Measurements from ENCODE around the gene TGFBR3. TPM values are rescaled to one million over a fixed set of nuclear protein-coding genes. Genes with fewer than 3 reads are reported as not detected.
A peak's percentile ranks its signal among the peaks of the same experiment; 100 is the strongest.

Gene TGFBR3
- total and polyA plus RNA-seq, 2 of the 13 experiments (the other 11 are each of a cell fraction or from before 2014, with no cell fraction given) = 76.5 to 195 TPM

DNA sequence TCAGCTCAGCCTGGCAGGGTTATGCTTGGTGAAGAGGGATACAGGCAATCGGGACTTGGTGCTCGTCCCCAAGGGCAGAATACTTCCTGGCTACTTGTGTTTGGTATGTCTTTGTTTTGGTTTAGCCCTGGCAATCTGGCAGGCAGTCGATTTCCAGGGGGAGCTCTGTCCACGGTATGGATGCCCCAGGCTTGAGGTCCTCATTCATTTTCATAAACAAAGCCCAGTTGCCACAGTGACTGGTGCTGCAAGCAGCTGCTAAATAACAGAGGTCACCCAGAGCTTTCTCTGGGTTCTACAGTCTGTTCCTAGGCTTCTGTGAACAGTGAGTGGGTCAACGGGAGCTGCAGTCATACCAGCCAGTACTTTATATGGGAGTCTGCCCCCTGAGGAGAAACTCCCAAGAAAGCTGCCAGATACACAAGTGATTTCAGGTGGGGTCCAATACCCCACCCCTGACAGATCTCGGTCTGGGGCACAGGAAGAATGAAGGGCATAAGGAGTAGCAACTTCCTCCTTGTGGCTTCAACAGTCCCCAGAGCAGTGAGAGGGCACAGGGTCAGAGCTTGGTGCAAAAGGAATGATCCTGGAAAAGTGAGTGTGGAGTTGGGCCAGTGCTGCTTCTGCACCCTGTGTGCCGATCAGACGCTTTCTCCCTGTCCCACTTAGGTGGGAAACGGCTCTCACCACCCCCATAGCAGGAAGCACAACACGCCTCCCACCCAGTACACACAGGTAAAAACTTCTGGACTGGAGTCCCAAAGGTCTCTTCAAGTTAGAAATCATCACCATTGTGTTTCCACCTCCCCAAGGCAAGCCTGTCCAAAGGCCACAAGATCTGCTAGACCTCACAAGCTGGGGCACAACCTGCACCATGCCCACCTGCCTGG, 55.5 kb downstream of the TGFBR3 start:
- Histone ChIP-seq H3K4me2 (ENCODE audit: low read depth, low read length) (peak overlapping the region; percentile 92), H3K79me2 (ENCODE audit: insufficient read depth, low read length) (peaks cover 78% of the 10 kb centered on the region), H3K36me3 (replicated peaks in 1 of 2; ENCODE audit: control insufficient read depth in 1 of 2, insufficient read depth in 2 of 2, low read length in 2 of 2) (peaks cover 0 to 1% of the 10 kb centered on the region in 2 experiments; a peak in 2 of 5 replicates), H3K9ac (ENCODE audit: insufficient read depth, low read depth, low read length) (peak overlapping the region; percentile 84), H3K27me3 (ENCODE audit: control insufficient read depth in 1 of 2, insufficient read depth in 2 of 2, low read length in 2 of 2) (no peaks in the 10 kb centered on the region), H3K9me3 (ENCODE audit: low read length) (no peaks in the 10 kb centered on the region), H2AFZ (ENCODE audit: low read length) (no peak overlapping the region), H3K4me1 (ENCODE audit: insufficient read depth, low read length) (peaks cover 100% of the 10 kb centered on the region), H3K4me3 (replicated peaks in 1 of 3; ENCODE audit: insufficient read depth in 1 of 3, low read depth in 2 of 3, low read length in 3 of 3) (peak overlapping the region in 1 of 3 experiments; percentile 45; a peak in 2 of 6 replicates), H4K20me1 (ENCODE audit: insufficient read depth, low read length) (no peaks in the 10 kb centered on the region), H3K27ac (ENCODE audit: extremely low read length, insufficient read depth, low read length) (peak overlapping the region; percentile 97)
- FAIRE-seq (no peak), ATAC-seq (peak; percentile 42), DNase-seq (ENCODE audit: low spot score) (peak; percentile 84)
- POLR2A ChIA-PET = interaction anchor here (0.7 to 4.3 kb wide), 8 partner anchors 13 to 88 kb away, joined by 3 to 26 read pairs (median 4); partner anchors contain the start of gene TGFBR3
- in situ Hi-C loops (cut with HindIII; ENCODE audit: extremely low pct_ligation_motif_present, low pct_unique_long_range_greater_than_20kb) (no loop called here), intact Hi-C loops (cut with micrococcal nuclease; ENCODE audit: unreplicated experiment) (no loop called here)
- no TSS peak for BruUV-seq (replicated peaks)
- WGBS (ENCODE audit: low lambda C conversion rate) = 26% methylated on average over 7 of the region's 10 CpGs
- CTCF ChIA-PET (ENCODE audit: low intra/inter-chr PET ratio, low total read pairs) = no interaction called here
- TF ChIP-seq, protein P1, sequence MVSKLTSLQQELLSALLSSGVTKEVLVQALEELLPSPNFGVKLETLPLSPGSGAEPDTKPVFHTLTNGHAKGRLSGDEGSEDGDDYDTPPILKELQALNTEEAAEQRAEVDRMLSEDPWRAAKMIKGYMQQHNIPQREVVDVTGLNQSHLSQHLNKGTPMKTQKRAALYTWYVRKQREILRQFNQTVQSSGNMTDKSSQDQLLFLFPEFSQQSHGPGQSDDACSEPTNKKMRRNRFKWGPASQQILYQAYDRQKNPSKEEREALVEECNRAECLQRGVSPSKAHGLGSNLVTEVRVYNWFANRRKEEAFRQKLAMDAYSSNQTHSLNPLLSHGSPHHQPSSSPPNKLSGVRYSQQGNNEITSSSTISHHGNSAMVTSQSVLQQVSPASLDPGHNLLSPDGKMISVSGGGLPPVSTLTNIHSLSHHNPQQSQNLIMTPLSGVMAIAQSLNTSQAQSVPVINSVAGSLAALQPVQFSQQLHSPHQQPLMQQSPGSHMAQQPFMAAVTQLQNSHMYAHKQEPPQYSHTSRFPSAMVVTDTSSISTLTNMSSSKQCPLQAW (CRISPR knock-in tag; IDR thresholded peaks at IDR 0.05) = peak; percentile 7; the same call in 1 of the 2 replicates
- no peak for TF ChIP-seq NFE2L2 (IDR thresholded peaks at IDR 0.05; ENCODE audit: low read length)
- TF ChIP-seq ZNF121 (CRISPR knock-in tag; IDR thresholded peaks at IDR 0.05) = no peak
- TF ChIP-seq, protein P2, sequence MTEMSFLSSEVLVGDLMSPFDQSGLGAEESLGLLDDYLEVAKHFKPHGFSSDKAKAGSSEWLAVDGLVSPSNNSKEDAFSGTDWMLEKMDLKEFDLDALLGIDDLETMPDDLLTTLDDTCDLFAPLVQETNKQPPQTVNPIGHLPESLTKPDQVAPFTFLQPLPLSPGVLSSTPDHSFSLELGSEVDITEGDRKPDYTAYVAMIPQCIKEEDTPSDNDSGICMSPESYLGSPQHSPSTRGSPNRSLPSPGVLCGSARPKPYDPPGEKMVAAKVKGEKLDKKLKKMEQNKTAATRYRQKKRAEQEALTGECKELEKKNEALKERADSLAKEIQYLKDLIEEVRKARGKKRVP (CRISPR knock-in tag; IDR thresholded peaks at IDR 0.05) = no peak
- TF ChIP-seq FOXA1 (IDR thresholded peaks at IDR 0.05) = no peak
- peak; percentile 10; the same call in 1 of the 2 replicates for TF ChIP-seq FOXA1 (CRISPR knock-in tag; IDR thresholded peaks at IDR 0.05)
- 0 out of 2 replicates have a peak, but pooled peaks have one; percentile 51 for TF ChIP-seq ZNF264 (CRISPR knock-in tag; IDR thresholded peaks at IDR 0.05)
- TF ChIP-seq, protein P3, sequence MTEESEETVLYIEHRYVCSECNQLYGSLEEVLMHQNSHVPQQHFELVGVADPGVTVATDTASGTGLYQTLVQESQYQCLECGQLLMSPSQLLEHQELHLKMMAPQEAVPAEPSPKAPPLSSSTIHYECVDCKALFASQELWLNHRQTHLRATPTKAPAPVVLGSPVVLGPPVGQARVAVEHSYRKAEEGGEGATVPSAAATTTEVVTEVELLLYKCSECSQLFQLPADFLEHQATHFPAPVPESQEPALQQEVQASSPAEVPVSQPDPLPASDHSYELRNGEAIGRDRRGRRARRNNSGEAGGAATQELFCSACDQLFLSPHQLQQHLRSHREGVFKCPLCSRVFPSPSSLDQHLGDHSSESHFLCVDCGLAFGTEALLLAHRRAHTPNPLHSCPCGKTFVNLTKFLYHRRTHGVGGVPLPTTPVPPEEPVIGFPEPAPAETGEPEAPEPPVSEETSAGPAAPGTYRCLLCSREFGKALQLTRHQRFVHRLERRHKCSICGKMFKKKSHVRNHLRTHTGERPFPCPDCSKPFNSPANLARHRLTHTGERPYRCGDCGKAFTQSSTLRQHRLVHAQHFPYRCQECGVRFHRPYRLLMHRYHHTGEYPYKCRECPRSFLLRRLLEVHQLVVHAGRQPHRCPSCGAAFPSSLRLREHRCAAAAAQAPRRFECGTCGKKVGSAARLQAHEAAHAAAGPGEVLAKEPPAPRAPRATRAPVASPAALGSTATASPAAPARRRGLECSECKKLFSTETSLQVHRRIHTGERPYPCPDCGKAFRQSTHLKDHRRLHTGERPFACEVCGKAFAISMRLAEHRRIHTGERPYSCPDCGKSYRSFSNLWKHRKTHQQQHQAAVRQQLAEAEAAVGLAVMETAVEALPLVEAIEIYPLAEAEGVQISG (CRISPR knock-in tag; IDR thresholded peaks at IDR 0.05) = peak; percentile 36; the same call in 1 of the 2 replicates
- TF ChIP-seq POLR2A (IDR thresholded peaks at IDR 0.05; ENCODE audit: insufficient read depth in 1 of 2, low read depth in 2 of 2, low read length in 2 of 2) = peak in 1 of 2 experiments; percentile 17; a peak in 2 of 4 replicates
- TF ChIP-seq NFATC3 (CRISPR knock-in tag; IDR thresholded peaks at IDR 0.05) = no peak
- TF ChIP-seq, protein P4, sequence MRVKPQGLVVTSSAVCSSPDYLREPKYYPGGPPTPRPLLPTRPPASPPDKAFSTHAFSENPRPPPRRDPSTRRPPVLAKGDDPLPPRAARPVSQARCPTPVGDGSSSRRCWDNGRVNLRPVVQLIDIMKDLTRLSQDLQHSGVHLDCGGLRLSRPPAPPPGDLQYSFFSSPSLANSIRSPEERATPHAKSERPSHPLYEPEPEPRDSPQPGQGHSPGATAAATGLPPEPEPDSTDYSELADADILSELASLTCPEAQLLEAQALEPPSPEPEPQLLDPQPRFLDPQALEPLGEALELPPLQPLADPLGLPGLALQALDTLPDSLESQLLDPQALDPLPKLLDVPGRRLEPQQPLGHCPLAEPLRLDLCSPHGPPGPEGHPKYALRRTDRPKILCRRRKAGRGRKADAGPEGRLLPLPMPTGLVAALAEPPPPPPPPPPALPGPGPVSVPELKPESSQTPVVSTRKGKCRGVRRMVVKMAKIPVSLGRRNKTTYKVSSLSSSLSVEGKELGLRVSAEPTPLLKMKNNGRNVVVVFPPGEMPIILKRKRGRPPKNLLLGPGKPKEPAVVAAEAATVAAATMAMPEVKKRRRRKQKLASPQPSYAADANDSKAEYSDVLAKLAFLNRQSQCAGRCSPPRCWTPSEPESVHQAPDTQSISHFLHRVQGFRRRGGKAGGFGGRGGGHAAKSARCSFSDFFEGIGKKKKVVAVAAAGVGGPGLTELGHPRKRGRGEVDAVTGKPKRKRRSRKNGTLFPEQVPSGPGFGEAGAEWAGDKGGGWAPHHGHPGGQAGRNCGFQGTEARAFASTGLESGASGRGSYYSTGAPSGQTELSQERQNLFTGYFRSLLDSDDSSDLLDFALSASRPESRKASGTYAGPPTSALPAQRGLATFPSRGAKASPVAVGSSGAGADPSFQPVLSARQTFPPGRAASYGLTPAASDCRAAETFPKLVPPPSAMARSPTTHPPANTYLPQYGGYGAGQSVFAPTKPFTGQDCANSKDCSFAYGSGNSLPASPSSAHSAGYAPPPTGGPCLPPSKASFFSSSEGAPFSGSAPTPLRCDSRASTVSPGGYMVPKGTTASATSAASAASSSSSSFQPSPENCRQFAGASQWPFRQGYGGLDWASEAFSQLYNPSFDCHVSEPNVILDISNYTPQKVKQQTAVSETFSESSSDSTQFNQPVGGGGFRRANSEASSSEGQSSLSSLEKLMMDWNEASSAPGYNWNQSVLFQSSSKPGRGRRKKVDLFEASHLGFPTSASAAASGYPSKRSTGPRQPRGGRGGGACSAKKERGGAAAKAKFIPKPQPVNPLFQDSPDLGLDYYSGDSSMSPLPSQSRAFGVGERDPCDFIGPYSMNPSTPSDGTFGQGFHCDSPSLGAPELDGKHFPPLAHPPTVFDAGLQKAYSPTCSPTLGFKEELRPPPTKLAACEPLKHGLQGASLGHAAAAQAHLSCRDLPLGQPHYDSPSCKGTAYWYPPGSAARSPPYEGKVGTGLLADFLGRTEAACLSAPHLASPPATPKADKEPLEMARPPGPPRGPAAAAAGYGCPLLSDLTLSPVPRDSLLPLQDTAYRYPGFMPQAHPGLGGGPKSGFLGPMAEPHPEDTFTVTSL (CRISPR knock-in tag; IDR thresholded peaks at IDR 0.05; ENCODE audit: borderline replicate concordance) = peak; percentile 35; the same call in 1 of the 2 replicates
